ENCODE measurements around the gene FLYWCH1.

Gene FLYWCH1

GRCh38 chr16:2985893-2986355 lies 74.2 kb downstream of the FLYWCH1 start:
- DNase-seq, result peak in 1 of 3 experiments; percentile 13

GRCh38 chr16:2986623-2987188 lies 75.0 kb downstream of the FLYWCH1 start:
- DNase-seq, result no peak

- DNase-seq, result no peak
These were observed 75.6 kb downstream of the FLYWCH1 start for GRCh38 chr16:2987286-2987685.

DNA sequence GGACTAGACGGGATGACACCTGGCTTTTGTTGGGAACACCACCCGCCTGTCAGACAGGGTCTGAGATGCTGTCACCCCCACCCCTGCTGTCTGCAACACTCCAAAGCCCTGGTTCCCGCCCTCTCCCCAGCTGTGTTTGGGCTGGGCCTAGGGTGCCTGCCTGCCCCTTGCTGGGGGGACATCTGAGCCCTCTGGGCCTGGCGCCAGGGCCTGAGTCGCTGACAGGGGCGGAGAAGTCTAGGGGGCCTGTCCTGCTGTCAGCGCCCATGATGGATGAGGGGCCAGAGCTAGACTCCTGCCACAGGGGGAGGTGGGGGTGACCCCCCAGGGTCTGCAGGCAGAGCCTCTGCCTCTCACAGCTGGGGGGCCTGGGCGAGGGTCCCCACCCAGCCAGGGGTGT lies 76.1 kb downstream of the FLYWCH1 start:
- DNase-seq, result peak in 2 of 3 experiments; percentile 49 to 71

GRCh38 chr16:2988590-2989099 lies 76.9 kb downstream of the FLYWCH1 start:
- no peak for DNase-seq

DNA sequence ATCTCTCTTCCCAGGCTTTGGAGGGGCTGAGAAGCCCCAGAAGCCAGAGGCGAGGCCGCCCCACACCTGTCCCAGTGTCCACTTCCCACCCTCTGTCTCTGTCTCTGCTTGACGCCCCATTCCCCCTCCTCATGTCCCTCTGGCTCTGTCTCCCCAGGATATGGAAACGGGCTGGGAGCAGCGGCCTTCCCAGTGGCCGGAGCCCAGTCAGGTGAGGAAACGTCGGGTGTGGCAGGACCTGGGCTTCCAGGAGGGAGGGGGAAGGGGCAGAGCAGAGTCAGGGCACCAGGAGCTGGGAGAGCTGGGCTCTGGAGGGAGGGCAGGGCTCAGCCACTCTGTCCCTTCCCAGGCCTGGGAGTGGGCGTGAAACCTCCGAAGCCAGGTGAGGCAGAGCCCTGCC lies 79.2 kb downstream of the FLYWCH1 start:
- DNase-seq, result no peak

- no peak for DNase-seq
These were observed 80.0 kb downstream of the FLYWCH1 start for GRCh38 chr16:2991566-2992261.

DNA sequence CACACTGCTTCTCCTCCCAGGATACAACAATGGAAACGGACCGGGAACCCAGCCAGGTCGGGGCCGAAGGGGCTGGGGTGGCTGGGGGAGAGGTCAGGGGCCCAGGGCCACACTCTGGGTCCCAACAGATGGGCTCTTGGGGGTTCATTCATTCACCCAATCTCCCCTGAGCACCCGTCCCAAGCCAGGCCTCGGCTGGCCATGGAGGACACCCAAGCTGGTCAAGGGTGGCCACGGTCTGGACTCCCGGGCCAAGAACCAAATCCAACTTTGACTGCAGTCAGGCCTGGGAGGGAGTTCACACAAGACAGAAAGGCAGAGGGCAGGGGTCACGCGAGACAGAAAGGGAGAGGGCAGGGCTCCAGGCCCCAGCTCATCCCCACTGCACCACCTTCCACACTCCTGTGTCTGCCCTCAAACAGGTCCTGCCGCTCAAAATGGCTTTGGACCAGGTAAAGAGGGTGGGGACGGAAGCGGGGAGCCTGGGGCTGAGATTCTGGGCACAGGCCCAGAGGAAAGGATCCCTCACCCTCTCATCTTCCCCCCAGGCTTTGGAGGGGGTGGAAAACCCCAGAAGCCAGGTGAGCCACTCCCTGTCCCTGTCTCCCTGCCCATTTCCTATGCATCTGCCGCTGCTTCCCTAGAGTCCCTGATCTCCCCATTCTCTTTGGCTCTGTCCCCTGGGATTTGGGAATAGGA lies 80.8 kb downstream of the FLYWCH1 start:
- DNase-seq, result no peak

DNA sequence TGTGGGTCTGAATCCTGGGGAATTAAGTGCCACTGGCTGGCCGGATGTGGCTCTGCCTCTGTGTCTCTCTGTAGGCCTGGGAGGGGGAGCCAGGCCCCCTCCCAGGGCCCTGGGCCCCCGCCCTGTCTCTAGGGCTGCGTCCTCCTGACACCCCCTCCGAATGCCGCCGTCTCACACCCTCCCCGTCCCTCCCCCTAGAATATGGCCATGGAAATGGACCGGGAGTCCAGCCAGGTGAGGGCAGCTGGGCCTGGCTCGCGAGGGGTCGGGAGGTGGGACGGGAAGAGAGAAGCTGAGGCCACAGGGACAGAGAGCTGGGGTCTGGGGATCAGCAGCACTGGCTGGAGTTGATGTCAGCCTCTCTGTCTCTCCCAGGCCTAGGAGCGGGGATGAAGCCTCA lies 84.6 kb downstream of the FLYWCH1 start:
- DNase-seq, result no peak

- no peak for DNase-seq
These were observed 88.2 kb downstream of the FLYWCH1 start for GRCh38 chr16:2999929-3000328.

- no peak for DNase-seq
These were observed 88.8 kb downstream of the FLYWCH1 start for GRCh38 chr16:3000540-3000939.
